HEK293 (cell line): Measurements from ENCODE around the gene KLHL17.

ENCODE experiments used
- CTCF ChIA-PET: fragments of 350-600 bp; formaldehyde crosslinking; extraction: SDS; loops from one replicate; lab custom pipeline; 2021; ENCODE audit warnings: antibody characterized with exemption; lab: Yijun Ruan, JAX
- POLR2A ChIA-PET: fragments of 300-600 bp; formaldehyde crosslinking; extraction: SDS; loops from one replicate; lab custom pipeline; 2020; ENCODE audit warnings: antibody characterized with exemption, inconsistent platforms; lab: Yijun Ruan, JAX
- H3K27ac ChIP-seq: fragments of 200-500 bp; sonication (Bioruptor generic); 2 replicates; pipeline ENCODE4 v1.5.1; 2014; ENCODE audit warnings: low read depth, low read length, control low read depth, inconsistent platforms; ENCODE audit errors: extremely low read depth
- H3K36me3 ChIP-seq, 2 experiments: fragments of 200-500 bp in 1 of 2; sonication (Bioruptor generic) in 1 of 2; 1 replicate in 1 of 2; 2 replicates in 1 of 2; pipeline ENCODE4 v1.5.1; 2014 to 2017; ENCODE audit warnings: inconsistent platforms in 2 of 2, low read length in 2 of 2; ENCODE audit not compliant: control insufficient read depth in 2 of 2, insufficient read depth in 1 of 2
- H3K4me1 ChIP-seq: fragments of 200-500 bp; sonication (Bioruptor generic); 2 replicates; pipeline ENCODE4 v1.5.1; 2014; ENCODE audit warnings: mild to moderate bottlenecking, low read length, inconsistent platforms; ENCODE audit not compliant: control insufficient read depth, insufficient read depth
- H3K4me3 ChIP-seq: 2 replicates; pipeline ENCODE4 v1.5.1; 2011; ENCODE audit warnings: low read depth, mild to moderate bottlenecking, control low read depth, low read length, moderate library complexity
- H3K9me3 ChIP-seq: fragments of 200-500 bp; sonication (Bioruptor generic); 2 replicates; pipeline ENCODE4 v1.5.1; 2014; ENCODE audit warnings: low read depth, low read length, inconsistent platforms; ENCODE audit not compliant: control insufficient read depth, insufficient read depth
- BCL11A ChIP-seq: fragments of 450-650 bp; formaldehyde crosslinking; IDR thresholded peaks from 2 replicates; pipeline ENCODE4 v1.5.1; 2016; ENCODE audit warnings: low read depth, missing biosample characterization, missing genetic modification characterization
- FEZF1 ChIP-seq: fragments of 450-650 bp; formaldehyde crosslinking; IDR thresholded peaks from 2 replicates; pipeline ENCODE4 v1.5.1; 2016; ENCODE audit warnings: missing biosample characterization, missing genetic modification characterization
- GLIS1 ChIP-seq: fragments of 450-650 bp; formaldehyde crosslinking; IDR thresholded peaks from 2 replicates; pipeline ENCODE4 v1.5.1; 2016; ENCODE audit warnings: missing biosample characterization, missing genetic modification characterization
- IKZF3 ChIP-seq: fragments of 450-650 bp; IDR thresholded peaks from 2 replicates; pipeline ENCODE4 v1.5.0; 2018; ENCODE audit warnings: missing biosample characterization, mild to moderate bottlenecking, missing genetic modification characterization, moderate library complexity
- KLF9 ChIP-seq: fragments of 450-650 bp; formaldehyde crosslinking; IDR thresholded peaks from 2 replicates; pipeline ENCODE4 v1.5.1; 2016; ENCODE audit warnings: missing biosample characterization, missing genetic modification characterization, low read depth
- OSR2 ChIP-seq: fragments of 450-650 bp; formaldehyde crosslinking; IDR thresholded peaks from 2 replicates; pipeline ENCODE4 v1.5.1; 2016; ENCODE audit warnings: missing biosample characterization, missing genetic modification characterization
- ZBTB20 ChIP-seq: fragments of 450-650 bp; formaldehyde crosslinking; IDR thresholded peaks from 2 replicates; pipeline ENCODE4 v1.5.1; 2016; ENCODE audit warnings: missing biosample characterization, missing genetic modification characterization
- ZFP37 ChIP-seq: fragments of 450-650 bp; formaldehyde crosslinking; IDR thresholded peaks from 2 replicates; pipeline ENCODE4 v1.5.1; 2016; ENCODE audit warnings: missing biosample characterization, missing genetic modification characterization
- ZIC2 ChIP-seq: fragments of 450-650 bp; formaldehyde crosslinking; IDR thresholded peaks from 2 replicates; pipeline ENCODE4 v1.5.1; 2016; ENCODE audit warnings: missing biosample characterization, missing genetic modification characterization
- ZNF10 ChIP-seq: fragments of 450-650 bp; formaldehyde crosslinking; IDR thresholded peaks from 2 replicates; pipeline ENCODE4 v1.5.1; 2017; ENCODE audit warnings: missing biosample characterization, missing genetic modification characterization
- ZNF184 ChIP-seq: fragments of 450-650 bp; IDR thresholded peaks from 2 replicates; pipeline ENCODE4 v1.5.1; 2018; ENCODE audit warnings: missing biosample characterization, mild to moderate bottlenecking, missing genetic modification characterization
- ZNF19 ChIP-seq: fragments of 450-650 bp; formaldehyde crosslinking; IDR thresholded peaks from 2 replicates; pipeline ENCODE4; 2016; ENCODE audit warnings: missing biosample characterization, missing genetic modification characterization, low read depth
- ZNF341 ChIP-seq: fragments of 450-650 bp; formaldehyde crosslinking; IDR thresholded peaks from 2 replicates; pipeline ENCODE4; 2016; ENCODE audit warnings: low read depth, missing biosample characterization, missing genetic modification characterization
- ZNF37A ChIP-seq: fragments of 450-650 bp; IDR thresholded peaks from 2 replicates; pipeline ENCODE4 v1.5.1; 2018; ENCODE audit warnings: missing biosample characterization, missing genetic modification characterization
- ZNF561 ChIP-seq: fragments of 450-650 bp; IDR thresholded peaks from 2 replicates; pipeline ENCODE4 v1.5.1; 2018; ENCODE audit warnings: missing biosample characterization, missing genetic modification characterization, borderline replicate concordance
- ZNF654 ChIP-seq: fragments of 450-650 bp; formaldehyde crosslinking; IDR thresholded peaks from 2 replicates; pipeline ENCODE4 v1.5.1; 2016; ENCODE audit warnings: low read depth, missing biosample characterization, missing genetic modification characterization
- ZNF747 ChIP-seq: fragments of 450-650 bp; formaldehyde crosslinking; IDR thresholded peaks from 2 replicates; pipeline ENCODE4 v1.5.1; 2016; ENCODE audit warnings: missing biosample characterization, missing genetic modification characterization
- ZSCAN16 ChIP-seq: fragments of 450-650 bp; formaldehyde crosslinking; IDR thresholded peaks from 2 replicates; pipeline ENCODE4 v1.5.1; 2016; ENCODE audit warnings: missing biosample characterization, missing genetic modification characterization
- ZSCAN30 ChIP-seq: fragments of 450-650 bp; IDR thresholded peaks from 2 replicates; pipeline ENCODE4 v1.5.1; 2018; ENCODE audit warnings: missing biosample characterization, mild to moderate bottlenecking, missing genetic modification characterization, moderate library complexity
- TF ChIP-seq, protein P1 (sequence below): fragments of 450-650 bp; formaldehyde crosslinking; IDR thresholded peaks from 2 replicates; pipeline ENCODE4 v1.5.1; 2016; ENCODE audit warnings: missing biosample characterization, missing genetic modification characterization
- TF ChIP-seq, protein P2 (sequence below): fragments of 450-650 bp; formaldehyde crosslinking; optimal IDR thresholded peaks from 2 replicates; pipeline ENCODE3; 2016; ENCODE audit warnings: missing biosample characterization, mild to moderate bottlenecking, missing genetic modification characterization
- TF ChIP-seq, protein P3 (sequence below): fragments of 450-650 bp; formaldehyde crosslinking; IDR thresholded peaks from 2 replicates; pipeline ENCODE4 v1.5.1; 2016; ENCODE audit warnings: missing biosample characterization, missing genetic modification characterization
- TF ChIP-seq, protein P4 (sequence below): fragments of 450-650 bp; formaldehyde crosslinking; IDR thresholded peaks from 2 replicates; pipeline ENCODE4 v1.5.1; 2017; ENCODE audit warnings: missing biosample characterization, missing genetic modification characterization
- TF ChIP-seq, protein P5 (sequence below): fragments of 450-650 bp; formaldehyde crosslinking; IDR thresholded peaks from 2 replicates; pipeline ENCODE4 v1.5.1; 2017; ENCODE audit warnings: missing biosample characterization, missing genetic modification characterization
- TF ChIP-seq, protein P6 (sequence below): fragments of 450-650 bp; formaldehyde crosslinking; IDR thresholded peaks from 2 replicates; pipeline ENCODE4 v1.5.1; 2016; ENCODE audit warnings: missing biosample characterization, missing genetic modification characterization
- TF ChIP-seq, protein P7 (sequence below): sonication (generic); formaldehyde crosslinking; IDR thresholded peaks from 2 replicates; pipeline ENCODE4 v1.8.1; 2022; ENCODE audit warnings: mild to moderate bottlenecking, moderate library complexity, missing genetic modification reagents

The KLHL17 gene

DNA sequence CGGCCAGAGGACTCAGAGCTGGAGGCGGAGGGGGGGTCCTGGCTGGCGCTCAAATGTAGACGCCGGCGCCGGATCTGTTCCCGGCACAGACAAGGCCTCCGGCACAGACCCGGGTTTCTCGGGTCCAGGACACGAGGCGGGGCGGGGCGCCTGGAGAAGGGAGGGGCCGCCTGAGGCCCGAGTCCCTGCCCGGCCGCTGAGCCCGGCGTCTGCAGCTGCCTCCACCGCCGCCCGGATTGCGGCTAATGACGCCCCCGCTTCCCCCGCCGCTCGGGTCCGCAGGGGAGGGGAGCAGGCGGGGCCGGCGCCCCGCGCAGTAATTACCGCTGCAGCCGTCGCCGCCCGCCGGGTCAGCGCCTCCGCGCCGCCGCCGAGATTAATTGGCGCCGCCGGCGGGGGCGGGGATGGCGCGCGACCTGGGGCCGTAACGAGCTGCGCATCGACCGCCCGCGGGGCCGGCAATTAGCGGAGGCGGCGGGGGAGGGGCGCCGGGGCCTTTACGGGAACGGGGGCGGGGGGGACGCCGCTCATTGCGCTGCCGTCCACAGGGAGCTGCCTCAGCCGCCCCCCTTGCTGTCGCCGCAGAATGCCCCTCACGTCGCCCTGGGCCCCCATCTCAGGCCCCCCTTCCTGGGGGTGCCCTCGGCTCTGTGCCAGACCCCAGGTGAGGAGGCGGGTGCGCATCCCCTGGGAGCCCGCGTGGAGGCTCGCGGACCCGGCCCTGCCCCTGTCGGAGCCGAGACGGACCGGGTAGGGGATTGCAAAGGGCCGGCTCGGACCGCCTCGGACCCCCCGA lies 18.6 kb upstream of the KLHL17 start:
- Histone ChIP-seq H3K36me3 (peaks cover 0 to 48% of the 10 kb centered on the region in 2 experiments; a peak in 1 of 3 replicates), H3K4me1 (peaks cover 46% of the 10 kb centered on the region), H3K4me3 (peak overlapping the region; percentile 46), H3K27ac (peak overlapping the region; percentile 98), H3K9me3 (no peaks in the 10 kb centered on the region)
- ChIA-PET CTCF (interaction anchor here (0.6 to 2.7 kb wide), 11 partner anchors 9 to 350 kb away, joined by 3 to 15 read pairs (median 3); no protein-coding TSS in a partner anchor), POLR2A (interaction anchor here (0.7 to 9.4 kb wide), 15 partner anchors 10 to 58 kb away, joined by 3 to 111 read pairs (median 12); partner anchors contain the start of genes HES4, NOC2L, PLEKHN1 and SAMD11)
- TF ChIP-seq, protein P1, sequence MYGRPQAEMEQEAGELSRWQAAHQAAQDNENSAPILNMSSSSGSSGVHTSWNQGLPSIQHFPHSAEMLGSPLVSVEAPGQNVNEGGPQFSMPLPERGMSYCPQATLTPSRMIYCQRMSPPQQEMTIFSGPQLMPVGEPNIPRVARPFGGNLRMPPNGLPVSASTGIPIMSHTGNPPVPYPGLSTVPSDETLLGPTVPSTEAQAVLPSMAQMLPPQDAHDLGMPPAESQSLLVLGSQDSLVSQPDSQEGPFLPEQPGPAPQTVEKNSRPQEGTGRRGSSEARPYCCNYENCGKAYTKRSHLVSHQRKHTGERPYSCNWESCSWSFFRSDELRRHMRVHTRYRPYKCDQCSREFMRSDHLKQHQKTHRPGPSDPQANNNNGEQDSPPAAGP (tag by site-specific recombination) = peak; percentile 35; the same call in 1 of the 2 replicates
- TF ChIP-seq ZNF561 (tag by site-specific recombination) = peak; percentile 97; the same call in 1 of the 2 replicates
- peak; percentile 93 for TF ChIP-seq OSR2 (tag by site-specific recombination)
- TF ChIP-seq ZSCAN30 = peak; percentile 94
- TF ChIP-seq IKZF3 = peak; percentile 84
- TF ChIP-seq ZNF19 (tag by site-specific recombination) = no peak
- TF ChIP-seq, protein P2, sequence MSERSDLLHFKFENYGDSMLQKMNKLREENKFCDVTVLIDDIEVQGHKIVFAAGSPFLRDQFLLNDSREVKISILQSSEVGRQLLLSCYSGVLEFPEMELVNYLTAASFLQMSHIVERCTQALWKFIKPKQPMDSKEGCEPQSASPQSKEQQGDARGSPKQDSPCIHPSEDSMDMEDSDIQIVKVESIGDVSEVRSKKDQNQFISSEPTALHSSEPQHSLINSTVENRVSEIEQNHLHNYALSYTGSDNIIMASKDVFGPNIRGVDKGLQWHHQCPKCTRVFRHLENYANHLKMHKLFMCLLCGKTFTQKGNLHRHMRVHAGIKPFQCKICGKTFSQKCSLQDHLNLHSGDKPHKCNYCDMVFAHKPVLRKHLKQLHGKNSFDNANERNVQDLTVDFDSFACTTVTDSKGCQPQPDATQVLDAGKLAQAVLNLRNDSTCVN = peak; percentile 63
- TF ChIP-seq, protein P3, sequence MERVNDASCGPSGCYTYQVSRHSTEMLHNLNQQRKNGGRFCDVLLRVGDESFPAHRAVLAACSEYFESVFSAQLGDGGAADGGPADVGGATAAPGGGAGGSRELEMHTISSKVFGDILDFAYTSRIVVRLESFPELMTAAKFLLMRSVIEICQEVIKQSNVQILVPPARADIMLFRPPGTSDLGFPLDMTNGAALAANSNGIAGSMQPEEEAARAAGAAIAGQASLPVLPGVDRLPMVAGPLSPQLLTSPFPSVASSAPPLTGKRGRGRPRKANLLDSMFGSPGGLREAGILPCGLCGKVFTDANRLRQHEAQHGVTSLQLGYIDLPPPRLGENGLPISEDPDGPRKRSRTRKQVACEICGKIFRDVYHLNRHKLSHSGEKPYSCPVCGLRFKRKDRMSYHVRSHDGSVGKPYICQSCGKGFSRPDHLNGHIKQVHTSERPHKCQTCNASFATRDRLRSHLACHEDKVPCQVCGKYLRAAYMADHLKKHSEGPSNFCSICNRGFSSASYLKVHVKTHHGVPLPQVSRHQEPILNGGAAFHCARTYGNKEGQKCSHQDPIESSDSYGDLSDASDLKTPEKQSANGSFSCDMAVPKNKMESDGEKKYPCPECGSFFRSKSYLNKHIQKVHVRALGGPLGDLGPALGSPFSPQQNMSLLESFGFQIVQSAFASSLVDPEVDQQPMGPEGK (tag by site-specific recombination) = peak; percentile 94
- TF ChIP-seq, protein P4, sequence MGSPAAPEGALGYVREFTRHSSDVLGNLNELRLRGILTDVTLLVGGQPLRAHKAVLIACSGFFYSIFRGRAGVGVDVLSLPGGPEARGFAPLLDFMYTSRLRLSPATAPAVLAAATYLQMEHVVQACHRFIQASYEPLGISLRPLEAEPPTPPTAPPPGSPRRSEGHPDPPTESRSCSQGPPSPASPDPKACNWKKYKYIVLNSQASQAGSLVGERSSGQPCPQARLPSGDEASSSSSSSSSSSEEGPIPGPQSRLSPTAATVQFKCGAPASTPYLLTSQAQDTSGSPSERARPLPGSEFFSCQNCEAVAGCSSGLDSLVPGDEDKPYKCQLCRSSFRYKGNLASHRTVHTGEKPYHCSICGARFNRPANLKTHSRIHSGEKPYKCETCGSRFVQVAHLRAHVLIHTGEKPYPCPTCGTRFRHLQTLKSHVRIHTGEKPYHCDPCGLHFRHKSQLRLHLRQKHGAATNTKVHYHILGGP (tag by site-specific recombination) = no peak
- TF ChIP-seq, protein P5, sequence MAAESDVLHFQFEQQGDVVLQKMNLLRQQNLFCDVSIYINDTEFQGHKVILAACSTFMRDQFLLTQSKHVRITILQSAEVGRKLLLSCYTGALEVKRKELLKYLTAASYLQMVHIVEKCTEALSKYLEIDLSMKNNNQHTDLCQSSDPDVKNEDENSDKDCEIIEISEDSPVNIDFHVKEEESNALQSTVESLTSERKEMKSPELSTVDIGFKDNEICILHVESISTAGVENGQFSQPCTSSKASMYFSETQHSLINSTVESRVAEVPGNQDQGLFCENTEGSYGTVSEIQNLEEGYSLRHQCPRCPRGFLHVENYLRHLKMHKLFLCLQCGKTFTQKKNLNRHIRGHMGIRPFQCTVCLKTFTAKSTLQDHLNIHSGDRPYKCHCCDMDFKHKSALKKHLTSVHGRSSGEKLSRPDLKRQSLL (tag by site-specific recombination) = peak; percentile 85
- TF ChIP-seq ZNF37A (tag by site-specific recombination) = peak; percentile 73
- TF ChIP-seq FEZF1 = peak; percentile 59
- TF ChIP-seq, protein P6, sequence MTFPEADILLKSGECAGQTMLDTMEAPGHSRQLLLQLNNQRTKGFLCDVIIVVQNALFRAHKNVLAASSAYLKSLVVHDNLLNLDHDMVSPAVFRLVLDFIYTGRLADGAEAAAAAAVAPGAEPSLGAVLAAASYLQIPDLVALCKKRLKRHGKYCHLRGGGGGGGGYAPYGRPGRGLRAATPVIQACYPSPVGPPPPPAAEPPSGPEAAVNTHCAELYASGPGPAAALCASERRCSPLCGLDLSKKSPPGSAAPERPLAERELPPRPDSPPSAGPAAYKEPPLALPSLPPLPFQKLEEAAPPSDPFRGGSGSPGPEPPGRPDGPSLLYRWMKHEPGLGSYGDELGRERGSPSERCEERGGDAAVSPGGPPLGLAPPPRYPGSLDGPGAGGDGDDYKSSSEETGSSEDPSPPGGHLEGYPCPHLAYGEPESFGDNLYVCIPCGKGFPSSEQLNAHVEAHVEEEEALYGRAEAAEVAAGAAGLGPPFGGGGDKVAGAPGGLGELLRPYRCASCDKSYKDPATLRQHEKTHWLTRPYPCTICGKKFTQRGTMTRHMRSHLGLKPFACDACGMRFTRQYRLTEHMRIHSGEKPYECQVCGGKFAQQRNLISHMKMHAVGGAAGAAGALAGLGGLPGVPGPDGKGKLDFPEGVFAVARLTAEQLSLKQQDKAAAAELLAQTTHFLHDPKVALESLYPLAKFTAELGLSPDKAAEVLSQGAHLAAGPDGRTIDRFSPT (tag by site-specific recombination) = peak; percentile 28
- TF ChIP-seq GLIS1 = peak; percentile 100
- peak; percentile 70 for TF ChIP-seq ZIC2 (tag by site-specific recombination)
- peak; percentile 75 for TF ChIP-seq ZNF184 (tag by site-specific recombination)
- peak; percentile 57; the same call in 1 of the 2 replicates for TF ChIP-seq ZBTB20 (tag by site-specific recombination)
- TF ChIP-seq ZNF10 (tag by site-specific recombination) = 0 out of 2 replicates have a peak, but pooled peaks have one; percentile 24
- 0 out of 2 replicates have a peak, but pooled peaks have one; percentile 14 for TF ChIP-seq ZSCAN16
- 0 out of 2 replicates have a peak, but pooled peaks have one; percentile 48 for TF ChIP-seq ZNF341 (tag by site-specific recombination)
- no peak for TF ChIP-seq ZNF747 (tag by site-specific recombination)
- no peak for TF ChIP-seq ZNF654 (tag by site-specific recombination)
- TF ChIP-seq, protein P7, sequence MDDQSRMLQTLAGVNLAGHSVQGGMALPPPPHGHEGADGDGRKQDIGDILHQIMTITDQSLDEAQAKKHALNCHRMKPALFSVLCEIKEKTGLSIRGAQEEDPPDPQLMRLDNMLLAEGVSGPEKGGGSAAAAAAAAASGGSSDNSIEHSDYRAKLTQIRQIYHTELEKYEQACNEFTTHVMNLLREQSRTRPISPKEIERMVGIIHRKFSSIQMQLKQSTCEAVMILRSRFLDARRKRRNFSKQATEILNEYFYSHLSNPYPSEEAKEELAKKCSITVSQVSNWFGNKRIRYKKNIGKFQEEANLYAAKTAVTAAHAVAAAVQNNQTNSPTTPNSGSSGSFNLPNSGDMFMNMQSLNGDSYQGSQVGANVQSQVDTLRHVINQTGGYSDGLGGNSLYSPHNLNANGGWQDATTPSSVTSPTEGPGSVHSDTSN (CRISPR knock-in tag) = no peak; the same call in 1 of the 2 replicates
- TF ChIP-seq ZFP37 (tag by site-specific recombination) = no peak
- peak; percentile 69 for TF ChIP-seq KLF9
- peak; percentile 61 for TF ChIP-seq BCL11A (tag by site-specific recombination)
